ENCODE measurements around the gene MAST4. TPM values are rescaled to one million over a fixed set of nuclear protein-coding genes. Genes with fewer than 3 reads are reported as not detected.

MAST4 gene
- total RNA-seq, 1 experiment from 2014 or later, result 10.9 TPM

DNA sequence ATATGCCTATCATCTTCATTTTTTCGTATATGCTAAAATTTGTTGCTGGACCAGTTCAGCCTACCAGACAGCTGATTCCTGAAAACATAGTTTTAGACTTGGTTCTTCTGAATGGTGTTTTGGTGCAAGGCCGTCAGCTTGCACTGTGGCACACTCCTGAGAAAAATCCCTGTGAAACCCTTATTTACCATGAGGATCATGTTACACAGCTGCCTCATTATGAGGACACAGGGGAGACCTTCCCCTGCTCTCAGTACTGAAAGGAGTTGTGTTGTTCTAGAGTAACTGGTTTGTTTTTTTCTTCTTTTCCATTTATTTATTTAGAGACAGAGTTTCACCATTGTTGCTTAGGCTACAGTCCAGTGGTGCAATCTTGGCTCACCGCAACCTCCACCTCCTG, 37.6 kb downstream of the MAST4 start:
- Mint-ChIP-seq H3K27me3 (ENCODE audit: unreplicated experiment) (peaks cover 26% of the 10 kb centered on the region), H3K27ac (ENCODE audit: unreplicated experiment) (no peak overlapping the region), H3K4me1 (ENCODE audit: low read depth, unreplicated experiment) (no peaks in the 10 kb centered on the region), H3K4me3 (ENCODE audit: low read depth, unreplicated experiment) (no peak overlapping the region), H3K9me3 (ENCODE audit: low read depth, unreplicated experiment) (no peaks in the 10 kb centered on the region), H3K36me3 (ENCODE audit: insufficient read depth, unreplicated experiment) (no peaks in the 10 kb centered on the region)
- no peak for DNase-seq
- intact Hi-C loops (cut with micrococcal nuclease; ENCODE audit: unreplicated experiment), result no loop called here
- CTCF ChIA-PET, result no interaction called here
- TF ChIP-seq, protein P1, sequence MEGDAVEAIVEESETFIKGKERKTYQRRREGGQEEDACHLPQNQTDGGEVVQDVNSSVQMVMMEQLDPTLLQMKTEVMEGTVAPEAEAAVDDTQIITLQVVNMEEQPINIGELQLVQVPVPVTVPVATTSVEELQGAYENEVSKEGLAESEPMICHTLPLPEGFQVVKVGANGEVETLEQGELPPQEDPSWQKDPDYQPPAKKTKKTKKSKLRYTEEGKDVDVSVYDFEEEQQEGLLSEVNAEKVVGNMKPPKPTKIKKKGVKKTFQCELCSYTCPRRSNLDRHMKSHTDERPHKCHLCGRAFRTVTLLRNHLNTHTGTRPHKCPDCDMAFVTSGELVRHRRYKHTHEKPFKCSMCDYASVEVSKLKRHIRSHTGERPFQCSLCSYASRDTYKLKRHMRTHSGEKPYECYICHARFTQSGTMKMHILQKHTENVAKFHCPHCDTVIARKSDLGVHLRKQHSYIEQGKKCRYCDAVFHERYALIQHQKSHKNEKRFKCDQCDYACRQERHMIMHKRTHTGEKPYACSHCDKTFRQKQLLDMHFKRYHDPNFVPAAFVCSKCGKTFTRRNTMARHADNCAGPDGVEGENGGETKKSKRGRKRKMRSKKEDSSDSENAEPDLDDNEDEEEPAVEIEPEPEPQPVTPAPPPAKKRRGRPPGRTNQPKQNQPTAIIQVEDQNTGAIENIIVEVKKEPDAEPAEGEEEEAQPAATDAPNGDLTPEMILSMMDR (IDR thresholded peaks at IDR 0.05; ENCODE audit: unreplicated experiment), result no peak
- BruUV-seq (replicated peaks), result no TSS peak

DNA sequence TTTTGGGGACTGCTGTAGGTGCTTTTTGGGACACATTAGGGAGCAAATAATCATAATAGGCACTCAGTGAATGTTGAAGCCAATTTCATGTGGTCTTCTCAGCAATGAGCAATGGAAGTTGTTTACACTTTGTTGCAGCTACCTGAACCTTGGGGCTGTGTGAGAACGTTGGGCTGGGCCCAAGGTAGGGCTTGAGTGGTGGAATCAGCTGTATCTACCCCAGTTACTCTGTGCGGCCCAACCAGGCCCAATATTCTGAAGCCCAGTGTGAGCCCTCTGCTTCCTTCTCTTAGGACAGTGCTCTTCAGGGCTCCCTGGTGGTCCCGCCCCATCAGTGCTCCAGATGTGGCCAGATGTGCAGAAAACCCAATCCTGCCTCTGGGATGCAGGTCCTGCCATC, 38.4 kb downstream of the MAST4 start:
- Mint-ChIP-seq H3K9me3 (ENCODE audit: low read depth, unreplicated experiment) (no peaks in the 10 kb centered on the region), H3K27me3 (ENCODE audit: unreplicated experiment) (peaks cover 35% of the 10 kb centered on the region)
- intact Hi-C loops (cut with micrococcal nuclease; ENCODE audit: unreplicated experiment), result no loop called here

DNA sequence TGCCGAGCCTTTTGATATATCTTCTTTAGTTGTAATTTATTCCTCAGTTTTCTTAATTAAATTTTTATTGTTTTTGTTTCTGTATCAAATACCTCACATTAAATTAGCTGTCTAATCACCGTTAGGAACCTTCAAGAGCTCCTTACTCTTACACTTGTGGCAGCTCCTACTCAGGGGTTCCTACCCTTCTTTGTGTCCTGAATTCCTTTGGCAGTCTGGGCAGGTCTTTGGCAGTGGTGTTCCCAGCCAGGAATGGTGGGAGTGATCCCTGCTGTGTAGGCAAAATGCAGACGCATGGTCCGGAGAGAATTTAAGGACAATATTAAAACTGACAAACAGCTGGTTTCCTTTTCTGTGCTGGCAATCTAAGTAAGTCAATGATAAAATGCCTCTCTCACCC, 41.8 kb downstream of the MAST4 start:
- no TSS peak for BruUV-seq (replicated peaks)
- CTCF ChIA-PET, result interaction anchor here (1.0 kb wide), 1 partner anchor 9 kb away, joined by 3 read pairs; no protein-coding TSS in a partner anchor

More for the DNA sequence above, 38.4 kb downstream of the MAST4 start:
- DNase-seq, result no peak
- no peaks in the 10 kb centered on the region for H3K4me1 Mint-ChIP-seq (ENCODE audit: low read depth, unreplicated experiment)
- no peak overlapping the region for H3K27ac Mint-ChIP-seq (ENCODE audit: unreplicated experiment)
- TF ChIP-seq, protein P1 (IDR thresholded peaks at IDR 0.05; ENCODE audit: unreplicated experiment), result no peak
- BruUV-seq (replicated peaks), result no TSS peak
- H3K36me3 Mint-ChIP-seq (ENCODE audit: insufficient read depth, unreplicated experiment), result no peaks in the 10 kb centered on the region
- no peak overlapping the region for H3K4me3 Mint-ChIP-seq (ENCODE audit: low read depth, unreplicated experiment)
- CTCF ChIA-PET, result no interaction called here

DNA sequence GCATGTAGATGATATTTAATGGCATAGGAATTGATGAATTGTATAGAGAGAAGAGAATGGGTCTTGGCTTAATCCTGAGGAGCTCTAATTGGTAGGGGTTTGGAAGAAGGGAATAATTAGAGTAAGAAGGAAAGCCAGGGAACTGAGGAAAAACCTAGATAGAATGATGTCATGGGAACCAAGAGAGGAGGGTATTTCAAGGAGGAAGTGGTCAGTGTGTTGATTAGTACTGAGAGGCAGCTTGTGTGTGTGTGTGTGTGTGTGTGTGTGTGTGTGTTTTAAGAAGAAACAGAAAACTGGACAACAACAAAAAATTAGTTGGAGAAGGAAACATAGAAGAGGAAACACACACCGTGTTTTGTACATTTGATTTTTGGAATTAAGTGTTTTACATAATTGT, 42.8 kb downstream of the MAST4 start:
- Mint-ChIP-seq H3K4me3 (ENCODE audit: low read depth, unreplicated experiment) (no peak overlapping the region), H3K27ac (ENCODE audit: unreplicated experiment) (no peak overlapping the region), H3K36me3 (ENCODE audit: insufficient read depth, unreplicated experiment) (no peaks in the 10 kb centered on the region), H3K27me3 (ENCODE audit: unreplicated experiment) (peaks cover 27% of the 10 kb centered on the region), H3K4me1 (ENCODE audit: low read depth, unreplicated experiment) (no peaks in the 10 kb centered on the region), H3K9me3 (ENCODE audit: low read depth, unreplicated experiment) (no peaks in the 10 kb centered on the region)
- DNase-seq, result no peak
- CTCF ChIA-PET, result interaction anchor here (0.5 kb wide), 1 partner anchor 40 kb away, joined by 3 read pairs; no protein-coding TSS in a partner anchor
- TF ChIP-seq, protein P1 (IDR thresholded peaks at IDR 0.05; ENCODE audit: unreplicated experiment), result no peak
- intact Hi-C loops (cut with micrococcal nuclease; ENCODE audit: unreplicated experiment), result no loop called here
- BruUV-seq (replicated peaks), result no TSS peak

More for the DNA sequence above, 41.8 kb downstream of the MAST4 start:
- no peak overlapping the region for H3K4me3 Mint-ChIP-seq (ENCODE audit: low read depth, unreplicated experiment)
- no peak overlapping the region for H3K27ac Mint-ChIP-seq (ENCODE audit: unreplicated experiment)
- no peaks in the 10 kb centered on the region for H3K36me3 Mint-ChIP-seq (ENCODE audit: insufficient read depth, unreplicated experiment)
- DNase-seq, result no peak
- H3K9me3 Mint-ChIP-seq (ENCODE audit: low read depth, unreplicated experiment), result no peaks in the 10 kb centered on the region
- TF ChIP-seq, protein P1 (IDR thresholded peaks at IDR 0.05; ENCODE audit: unreplicated experiment), result no peak
- no peaks in the 10 kb centered on the region for H3K4me1 Mint-ChIP-seq (ENCODE audit: low read depth, unreplicated experiment)
- intact Hi-C loops (cut with micrococcal nuclease; ENCODE audit: unreplicated experiment), result no loop called here
- H3K27me3 Mint-ChIP-seq (ENCODE audit: unreplicated experiment), result peaks cover 27% of the 10 kb centered on the region
